ENCODE measurements around the gene ZAR1L. TPM values are rescaled to one million over a fixed set of nuclear protein-coding genes. Genes with fewer than 3 reads are reported as not detected.

The ZAR1L gene
- total RNA-seq, 4 donors from 2014 or later = not detected

GRCh38 chr13:32314271-32315237 lies 609 bp downstream of the ZAR1L start:
- DNase-seq = no peak
- 67 to 77% methylated on average over 26 to 29 of the region's 32 CpGs for WGBS, 2 donors
- no peaks in the 10 kb centered on the region for H3K9me3 ChIP-seq
- H3K27me3 ChIP-seq = no peaks in the 10 kb centered on the region
- peak overlapping the region; percentile 62 to 81 (median 72) for H3K4me3 ChIP-seq
- no peaks in the 10 kb centered on the region for H3K36me3 ChIP-seq
- H3K27ac ChIP-seq = peak overlapping the region; percentile 87 to 99 (median 94)
- intact Hi-C loops (cut with DNase I) = loop anchor here (10.0 kb wide), 1 partner anchor 400 kb away; no protein-coding TSS in a partner anchor
- H3K4me1 ChIP-seq = peaks cover 0 to 21% (median 0%) of the 10 kb centered on the region in 3 donors
- TF ChIP-seq, protein P1, sequence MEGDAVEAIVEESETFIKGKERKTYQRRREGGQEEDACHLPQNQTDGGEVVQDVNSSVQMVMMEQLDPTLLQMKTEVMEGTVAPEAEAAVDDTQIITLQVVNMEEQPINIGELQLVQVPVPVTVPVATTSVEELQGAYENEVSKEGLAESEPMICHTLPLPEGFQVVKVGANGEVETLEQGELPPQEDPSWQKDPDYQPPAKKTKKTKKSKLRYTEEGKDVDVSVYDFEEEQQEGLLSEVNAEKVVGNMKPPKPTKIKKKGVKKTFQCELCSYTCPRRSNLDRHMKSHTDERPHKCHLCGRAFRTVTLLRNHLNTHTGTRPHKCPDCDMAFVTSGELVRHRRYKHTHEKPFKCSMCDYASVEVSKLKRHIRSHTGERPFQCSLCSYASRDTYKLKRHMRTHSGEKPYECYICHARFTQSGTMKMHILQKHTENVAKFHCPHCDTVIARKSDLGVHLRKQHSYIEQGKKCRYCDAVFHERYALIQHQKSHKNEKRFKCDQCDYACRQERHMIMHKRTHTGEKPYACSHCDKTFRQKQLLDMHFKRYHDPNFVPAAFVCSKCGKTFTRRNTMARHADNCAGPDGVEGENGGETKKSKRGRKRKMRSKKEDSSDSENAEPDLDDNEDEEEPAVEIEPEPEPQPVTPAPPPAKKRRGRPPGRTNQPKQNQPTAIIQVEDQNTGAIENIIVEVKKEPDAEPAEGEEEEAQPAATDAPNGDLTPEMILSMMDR (IDR thresholded peaks at IDR 0.05) = no peak
- no peak for TF ChIP-seq POLR2A (IDR thresholded peaks at IDR 0.05)

GRCh38 chr13:32311188-32311897 lies 3.8 kb downstream of the ZAR1L start:
- TF ChIP-seq POLR2A (IDR thresholded peaks at IDR 0.05) = no peak
- TF ChIP-seq, protein P1 (IDR thresholded peaks at IDR 0.05) = no peak
- WGBS, 2 donors = 89 to 92% methylated on average over 16 to 26 of the region's 36 CpGs
- H3K27ac ChIP-seq = no peak overlapping the region
- H3K4me3 ChIP-seq = no peak overlapping the region
- no peaks in the 10 kb centered on the region for H3K9me3 ChIP-seq
- H3K36me3 ChIP-seq = no peaks in the 10 kb centered on the region
- DNase-seq = no peak
- intact Hi-C loops (cut with DNase I) = loop anchor here (10.0 kb wide), 1 partner anchor 397 kb away; no protein-coding TSS in a partner anchor
- peaks cover 0 to 20% (median 0%) of the 10 kb centered on the region in 3 donors for H3K4me1 ChIP-seq
- H3K27me3 ChIP-seq = no peaks in the 10 kb centered on the region

- H3K4me3 ChIP-seq = peak overlapping the region in 3 of 4 donors; percentile 13 to 52 (median 28)
- no peak for TF ChIP-seq POLR2A (IDR thresholded peaks at IDR 0.05)
- TF ChIP-seq, protein P1 (IDR thresholded peaks at IDR 0.05) = peak; percentile 74 to 81 (median 78)
- intact Hi-C loops (cut with DNase I) = loop anchor here (10.0 kb wide), 1 partner anchor 395 kb away; no protein-coding TSS in a partner anchor
- H3K9me3 ChIP-seq = no peaks in the 10 kb centered on the region
- WGBS, 2 donors = 41 to 45% methylated on average over 11 to 12 of the region's 12 CpGs
- DNase-seq = no peak
- H3K27me3 ChIP-seq = no peaks in the 10 kb centered on the region
- no peaks in the 10 kb centered on the region for H3K36me3 ChIP-seq
- peak overlapping the region in 1 of 4 donors; percentile 30 for H3K27ac ChIP-seq
- H3K4me1 ChIP-seq = peaks cover 0 to 16% (median 0%) of the 10 kb centered on the region in 3 donors
Observed at GRCh38 chr13:32310134-32310706, 4.9 kb downstream of the ZAR1L start.

- Histone ChIP-seq H3K27ac (peak overlapping the region in 1 of 4 donors; percentile 30), H3K4me3 (peak overlapping the region in 3 of 4 donors; percentile 13 to 52 (median 28)), H3K9me3 (no peaks in the 10 kb centered on the region), H3K4me1 (peaks cover 0 to 10% (median 0%) of the 10 kb centered on the region in 3 donors), H3K27me3 (no peaks in the 10 kb centered on the region), H3K36me3 (no peaks in the 10 kb centered on the region)
- WGBS, 2 donors = 26 to 35% methylated on average over 10 of the region's 10 CpGs
- intact Hi-C loops (cut with DNase I) = loop anchor here (10.0 kb wide), 1 partner anchor 395 kb away; no protein-coding TSS in a partner anchor
- no peak for DNase-seq
- TF ChIP-seq POLR2A (IDR thresholded peaks at IDR 0.05) = no peak
- TF ChIP-seq, protein P1 (IDR thresholded peaks at IDR 0.05) = no peak
Observed at GRCh38 chr13:32309312-32310133, 5.6 kb downstream of the ZAR1L start.
